DOHH2 (cell line): ENCODE data around the gene NRXN3.

Experiments used
- CTCF ChIP-seq: fragments of 200-600 bp; sonication (generic); IDR thresholded peaks from one replicate; pipeline ENCODE4 v1.5.1; 2014; ENCODE audit warnings: antibody characterized with exemption, mild to moderate bottlenecking, low read depth, low read length; ENCODE audit not compliant: poor library complexity, severe bottlenecking
- EZH2phosphoT487 ChIP-seq: fragments of 200-600 bp; sonication (generic); IDR thresholded peaks from 2 replicates; pipeline ENCODE4 v1.6.1; 2017; ENCODE audit warnings: borderline replicate concordance, mild to moderate bottlenecking, antibody characterized with exemption, low read length, moderate library complexity, mixed read lengths

- TF ChIP-seq CTCF (peak; percentile 53), EZH2phosphoT487 (no peak)
Observed at GRCh38 chr14:78933948-78934524, 763.9 kb downstream of the NRXN3 start.
